SJSA1 (cell line): ENCODE results near the gene CEP97. TPM values are rescaled to one million over a fixed set of nuclear protein-coding genes. Genes with fewer than 3 reads are reported as not detected.
A peak's percentile ranks its signal among the peaks of the same experiment; 100 is the strongest.
"Not testable (repeated sequence)": the region's sequence is repeated elsewhere in the genome, so short reads cannot be mapped to it uniquely, and the experiment has no call there.

Source experiments
- DNase-seq, 2 experiments: peaks; one replicate each; pipeline ENCODE4 v3.0.0-alpha.2; 2015 to 2020; ENCODE audit warnings: low spot score in 2 of 2, low read depth in 1 of 2
- H3K27ac ChIP-seq: fragments of 250-450 bp; sonication (Bioruptor Pico); 2 replicates; pipeline ENCODE4 v1.5.1; 2020; ENCODE audit warnings: mild to moderate bottlenecking, moderate library complexity
- H3K27me3 ChIP-seq: fragments of 250-450 bp; sonication (Bioruptor Pico); replicated peaks from 2 replicates; pipeline ENCODE4 v1.5.1; 2020; ENCODE audit warnings: mild to moderate bottlenecking, moderate library complexity
- H3K36me3 ChIP-seq: fragments of 250-450 bp; sonication (Bioruptor Pico); 2 replicates; pipeline ENCODE4 v1.5.1; 2020; ENCODE audit warnings: mild to moderate bottlenecking
- H3K4me1 ChIP-seq: fragments of 250-450 bp; sonication (Bioruptor Pico); replicated peaks from 2 replicates; pipeline ENCODE4 v1.6.1; 2021; ENCODE audit warnings: mild to moderate bottlenecking
- H3K4me3 ChIP-seq: fragments of 250-450 bp; sonication (Bioruptor Pico); 2 replicates; pipeline ENCODE4 v1.5.1; 2020; ENCODE audit warnings: mild to moderate bottlenecking
- H3K9me3 ChIP-seq: fragments of 250-450 bp; sonication (Bioruptor Pico); replicated peaks from 2 replicates; pipeline ENCODE4 v1.5.1; 2020; ENCODE audit warnings: mild to moderate bottlenecking
- total RNA-seq: library from RNA; depleted of rRNA; stranded (reverse); fragments of >200 nt; shearing (Covaris generic); gene quantifications from 2 replicates; pipeline ENCODE4 v1.2.3, GENCODE V29; 2014

CEP97 gene
- total RNA-seq, 1 experiment from 2014 or later = 20.8 TPM

GRCh38 chr3:101691685-101692671 lies 32.4 kb upstream of the CEP97 start:
- H3K27me3 ChIP-seq, DNase-seq, H3K27ac ChIP-seq, H3K9me3 ChIP-seq, H3K36me3 ChIP-seq, H3K4me1 ChIP-seq, H3K4me3 ChIP-seq: not testable (repeated sequence)

GRCh38 chr3:101693540-101693939 lies 30.9 kb upstream of the CEP97 start:
- H3K4me3 ChIP-seq, H3K4me1 ChIP-seq, DNase-seq, H3K9me3 ChIP-seq, H3K27me3 ChIP-seq, H3K36me3 ChIP-seq, H3K27ac ChIP-seq: not testable (repeated sequence)

DNA sequence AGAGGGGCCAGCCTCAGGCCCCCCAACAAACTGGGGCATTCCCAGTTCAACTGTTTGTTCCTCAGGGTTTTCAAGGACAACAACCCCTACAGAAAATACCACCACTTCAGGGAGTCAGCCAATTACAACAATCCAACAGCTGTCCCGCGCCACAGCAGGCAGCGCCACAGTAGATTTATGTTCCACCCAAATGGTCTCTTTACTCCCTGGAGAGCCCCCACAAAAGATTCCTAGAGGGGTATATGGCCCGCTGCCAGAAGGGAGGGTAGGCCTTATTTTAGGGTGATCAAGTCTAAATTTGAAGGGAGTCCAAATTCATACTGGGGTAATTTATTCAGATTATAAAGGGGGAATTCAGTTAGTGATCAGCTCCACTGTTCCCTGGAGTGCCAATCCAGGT lies 29.6 kb upstream of the CEP97 start:
- H3K9me3 ChIP-seq, H3K36me3 ChIP-seq, H3K27ac ChIP-seq: not testable (repeated sequence)

DNA sequence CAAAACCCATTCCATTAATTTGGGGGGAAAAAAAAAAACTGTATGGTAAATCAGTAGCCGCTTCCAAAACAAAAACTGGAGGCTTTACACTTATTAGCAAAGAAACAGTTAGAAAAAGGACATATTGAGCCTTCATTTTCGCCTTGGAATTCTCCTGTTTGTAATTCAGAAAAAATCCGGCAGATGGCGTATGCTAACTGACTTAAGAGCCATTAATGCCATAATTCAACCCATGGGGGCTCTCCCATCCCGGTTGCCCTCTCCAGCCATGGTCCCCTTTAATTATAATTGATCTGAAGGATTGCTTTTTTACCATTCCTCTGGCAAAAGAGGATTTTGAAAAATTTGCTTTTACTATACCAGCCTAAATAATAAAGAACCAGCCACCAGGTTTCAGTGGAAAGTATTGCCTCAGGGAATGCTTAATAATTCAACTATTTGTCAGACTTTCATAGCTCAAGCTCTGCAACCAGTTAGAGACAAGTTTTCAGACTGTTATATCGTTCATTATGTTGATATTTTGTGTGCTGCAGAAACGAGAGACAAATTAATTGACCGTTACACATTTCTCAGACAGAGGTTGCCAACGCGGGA lies 28.5 kb upstream of the CEP97 start:
- no peaks in the 10 kb centered on the region for H3K9me3 ChIP-seq
- H3K4me1 ChIP-seq = no peaks in the 10 kb centered on the region
- H3K27ac ChIP-seq = no peak overlapping the region
- no peaks in the 10 kb centered on the region for H3K27me3 ChIP-seq
- H3K36me3 ChIP-seq = no peaks in the 10 kb centered on the region
- H3K4me3 ChIP-seq = no peak overlapping the region
- DNase-seq = peak in 1 of 2 experiments; percentile 18

More for the DNA sequence above, 29.6 kb upstream of the CEP97 start:
- H3K4me1 ChIP-seq, H3K4me3 ChIP-seq, DNase-seq, H3K27me3 ChIP-seq: not testable (repeated sequence)

DNA sequence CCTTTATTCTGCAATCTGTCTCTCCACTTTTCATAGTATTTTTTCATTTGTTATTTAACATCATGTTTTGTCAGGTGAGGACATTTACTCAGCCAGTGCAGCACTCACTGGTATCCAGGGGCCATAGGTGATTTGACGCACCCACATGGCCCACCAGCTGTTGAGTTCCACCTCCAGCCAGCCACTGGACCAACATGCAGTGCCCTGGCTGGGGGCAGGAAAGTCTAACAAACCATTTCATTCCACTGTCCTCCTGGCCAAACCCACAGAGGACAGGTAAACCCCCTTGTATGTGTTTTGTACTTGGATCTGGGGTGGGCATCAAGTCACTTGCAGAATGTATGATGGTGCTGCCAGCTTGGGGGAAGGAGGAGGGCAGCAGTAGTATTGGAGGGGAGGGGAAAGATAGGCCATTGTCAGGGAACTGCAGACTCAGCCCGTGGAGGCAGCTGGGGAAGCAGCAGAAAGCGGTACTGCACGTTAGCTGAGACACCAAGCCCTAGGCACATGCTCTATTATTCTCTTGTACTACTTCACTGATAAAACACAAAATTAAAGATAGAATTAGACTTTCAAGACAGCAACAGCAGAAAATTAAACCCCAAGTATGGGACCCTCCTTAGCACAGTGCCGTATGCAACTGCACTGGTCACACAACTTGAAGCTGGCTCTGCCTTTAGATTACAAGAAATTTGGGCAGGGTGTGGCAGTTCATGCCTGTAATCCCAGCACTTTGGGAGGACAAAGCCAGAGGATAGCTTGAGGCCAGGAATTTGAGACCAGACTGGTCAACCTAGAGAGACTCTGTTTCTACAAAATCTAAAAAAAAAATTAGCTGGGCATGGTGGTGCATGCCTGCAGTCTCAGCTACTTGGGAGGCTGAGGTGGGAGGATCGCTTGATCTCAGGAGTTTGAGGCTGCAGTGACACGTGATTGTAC lies 22.4 kb upstream of the CEP97 start:
- H3K9me3 ChIP-seq = no peaks in the 10 kb centered on the region
- H3K27me3 ChIP-seq = no peaks in the 10 kb centered on the region
- no peak overlapping the region for H3K4me3 ChIP-seq
- H3K4me1 ChIP-seq = no peaks in the 10 kb centered on the region
- no peak overlapping the region for H3K27ac ChIP-seq
- no peaks in the 10 kb centered on the region for H3K36me3 ChIP-seq
- no peak for DNase-seq

DNA sequence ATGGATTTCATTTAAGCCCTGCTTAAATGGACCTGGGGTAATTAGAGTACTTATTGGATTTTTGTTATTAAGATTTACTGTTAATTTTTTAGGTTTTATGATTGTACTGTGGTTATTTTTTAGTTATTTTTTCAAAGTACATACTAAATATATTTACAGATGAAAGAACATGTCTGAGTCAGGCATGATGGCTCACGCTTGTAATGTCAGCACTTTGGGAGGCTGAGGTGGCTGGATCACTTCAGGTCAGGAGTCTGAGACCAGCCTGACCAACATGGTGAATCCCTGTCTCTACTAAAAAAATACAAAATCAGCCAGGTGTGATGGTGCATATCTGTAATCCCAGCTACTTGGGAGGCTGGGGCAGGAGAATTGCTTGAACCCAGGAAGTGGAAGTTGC lies 21.7 kb upstream of the CEP97 start:
- Histone ChIP-seq H3K9me3 (no peaks in the 10 kb centered on the region), H3K4me3 (no peak overlapping the region), H3K36me3 (no peaks in the 10 kb centered on the region), H3K27me3 (no peaks in the 10 kb centered on the region), H3K27ac (no peak overlapping the region), H3K4me1 (no peaks in the 10 kb centered on the region)
- no peak for DNase-seq

DNA sequence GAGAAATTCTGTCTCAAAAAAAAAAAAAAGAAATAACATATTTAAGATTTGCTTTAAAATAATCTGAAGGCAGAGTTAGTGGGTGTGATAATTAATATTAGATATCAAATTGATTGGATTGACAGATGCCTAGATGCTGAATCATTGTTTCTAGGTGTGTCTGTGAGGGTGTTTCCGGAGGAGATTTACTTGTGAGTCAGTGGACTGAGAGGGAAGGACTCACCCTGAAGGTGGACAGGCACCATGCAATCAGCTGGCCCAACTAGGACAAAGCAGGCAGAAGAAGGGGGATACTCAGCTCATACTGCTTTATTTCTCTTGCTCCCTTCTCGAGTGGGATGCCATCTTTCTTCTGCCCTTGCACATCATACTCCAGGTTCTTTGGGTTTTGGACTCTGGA lies 21.2 kb upstream of the CEP97 start:
- no peak for DNase-seq
- H3K36me3 ChIP-seq = no peaks in the 10 kb centered on the region
- H3K4me3 ChIP-seq = no peak overlapping the region
- H3K9me3 ChIP-seq = no peaks in the 10 kb centered on the region
- H3K4me1 ChIP-seq = no peaks in the 10 kb centered on the region
- no peak overlapping the region for H3K27ac ChIP-seq
- H3K27me3 ChIP-seq = no peaks in the 10 kb centered on the region

DNA sequence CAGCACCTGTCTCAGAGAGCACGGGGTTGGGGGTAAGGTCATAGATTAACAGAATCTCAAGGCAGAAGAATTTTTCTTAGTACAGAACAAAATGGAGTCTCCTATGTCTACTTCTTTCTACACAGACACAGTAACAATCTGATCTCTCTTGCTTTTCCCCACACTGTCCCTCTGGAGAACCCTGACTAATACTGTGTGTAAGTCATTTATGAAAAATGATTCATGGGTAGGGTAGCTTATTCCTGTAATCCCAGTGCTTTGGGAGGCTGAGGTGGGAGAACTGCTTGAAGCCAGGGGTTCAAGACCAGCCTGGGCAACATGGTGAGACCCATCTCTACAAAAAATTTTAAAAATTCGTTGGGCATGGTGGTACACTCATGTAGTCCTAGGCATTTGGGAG lies 19.8 kb upstream of the CEP97 start:
- H3K4me1 ChIP-seq, H3K27ac ChIP-seq, H3K4me3 ChIP-seq, H3K36me3 ChIP-seq, DNase-seq, H3K9me3 ChIP-seq, H3K27me3 ChIP-seq: not testable (repeated sequence)

- no peak overlapping the region for H3K27ac ChIP-seq
- H3K4me1 ChIP-seq = no peaks in the 10 kb centered on the region
- H3K9me3 ChIP-seq = no peaks in the 10 kb centered on the region
- H3K4me3 ChIP-seq = no peak overlapping the region
- no peaks in the 10 kb centered on the region for H3K27me3 ChIP-seq
- DNase-seq = no peak
- H3K36me3 ChIP-seq = no peaks in the 10 kb centered on the region
Observed at GRCh38 chr3:101709126-101709525, 15.3 kb upstream of the CEP97 start.

DNA sequence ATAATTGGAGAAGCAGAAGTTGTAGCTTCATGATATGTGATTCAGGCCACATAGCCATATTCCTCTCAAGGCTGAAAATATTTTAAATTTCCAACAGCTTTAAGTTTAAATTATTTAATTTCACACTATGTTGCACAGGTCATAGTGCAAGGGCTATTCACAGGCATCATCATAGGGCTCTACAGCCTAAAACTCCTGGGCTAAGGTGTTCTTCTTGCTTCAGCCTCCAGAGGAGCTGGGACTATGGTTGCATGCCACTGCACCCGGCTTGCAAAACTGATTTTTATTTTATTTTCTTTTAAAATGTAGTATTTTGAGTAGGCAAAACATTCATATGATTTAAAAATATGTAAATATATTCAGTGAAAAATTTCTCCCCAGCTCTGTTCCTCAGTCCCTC lies 6.0 kb upstream of the CEP97 start:
- H3K4me3 ChIP-seq = no peak overlapping the region
- H3K27me3 ChIP-seq = no peaks in the 10 kb centered on the region
- no peaks in the 10 kb centered on the region for H3K4me1 ChIP-seq
- no peak overlapping the region for H3K27ac ChIP-seq
- no peak for DNase-seq
- H3K36me3 ChIP-seq = no peaks in the 10 kb centered on the region
- no peaks in the 10 kb centered on the region for H3K9me3 ChIP-seq

GRCh38 chr3:101719604-101720185 lies 4.7 kb upstream of the CEP97 start:
- no peak overlapping the region for H3K27ac ChIP-seq
- H3K27me3 ChIP-seq = no peaks in the 10 kb centered on the region
- peaks cover 6% of the 10 kb centered on the region; the same call in 1 of the 2 replicates for H3K4me1 ChIP-seq
- DNase-seq = no peak
- H3K4me3 ChIP-seq = no peak overlapping the region
- H3K36me3 ChIP-seq = no peaks in the 10 kb centered on the region
- no peaks in the 10 kb centered on the region for H3K9me3 ChIP-seq

- H3K27me3 ChIP-seq = no peaks in the 10 kb centered on the region
- no peak for DNase-seq
- no peaks in the 10 kb centered on the region for H3K9me3 ChIP-seq
- no peak overlapping the region for H3K27ac ChIP-seq
- no peaks in the 10 kb centered on the region for H3K36me3 ChIP-seq
- peaks cover 10% of the 10 kb centered on the region for H3K4me1 ChIP-seq
- H3K4me3 ChIP-seq = no peak overlapping the region
Observed at GRCh38 chr3:101720851-101721840, 3.3 kb upstream of the CEP97 start.
